HepG2 (cell line): ENCODE measurements around the gene RAP1A. TPM values are rescaled to one million over a fixed set of nuclear protein-coding genes. Genes with fewer than 3 reads are reported as not detected.

Source experiments
- ATAC-seq: fragments of 200-7000 bp; cut with Tn5 transposase; 3 replicates; pipeline ENCODE4 v1.9.1; 2020; ENCODE audit warnings: mild to moderate bottlenecking, moderate library complexity
- BruUV-seq: library from RNA; stranded (reverse); fragments of 400-500 nt; replicated peaks from 2 replicates; lab custom pipeline; 2021; lab: Mats Ljungman, UMichigan
- CTCF ChIA-PET: fragments of 300-600 bp; formaldehyde crosslinking; extraction: SDS; loops from one replicate; lab custom pipeline; 2021; ENCODE audit warnings: low total read pairs, inconsistent platforms, low intra/inter-chr PET ratio; lab: Yijun Ruan, JAX
- POLR2A ChIA-PET: fragments of 350-600 bp; sonication (Branson Sonifier 250); formaldehyde crosslinking; loops from one replicate; lab custom pipeline; 2020; ENCODE audit warnings: antibody characterized with exemption, inconsistent platforms; lab: Yijun Ruan, JAX
- DNase-seq: peaks from one replicate; pipeline ENCODE4 v3.0.0-alpha.2; 2015; ENCODE audit warnings: low spot score
- FAIRE-seq: peaks from 3 replicates; lab custom pipeline; 2011; peaks lifted over from hg19 to GRCh38; lab: Jason Lieb, UNC
- H2AFZ ChIP-seq: one replicate; pipeline ENCODE4 v1.6.1; 2011; ENCODE audit warnings: low read length, inconsistent platforms
- H3K27ac ChIP-seq: fragments of 300-600 bp; 3 replicates; pipeline ENCODE4 v1.8.0; 2011; ENCODE audit warnings: mixed run types, mild to moderate bottlenecking, mixed read lengths, low read length, inconsistent platforms; ENCODE audit not compliant: insufficient read depth; ENCODE audit errors: extremely low read length
- H3K27me3 ChIP-seq, 2 experiments: fragments of 200-600 bp in 1 of 2; 2 replicates in 1 of 2; 3 replicates in 1 of 2; pipeline versions ENCODE4 v1.6.0 to v1.8.0; 2011; ENCODE audit warnings: low read length in 2 of 2, mild to moderate bottlenecking in 2 of 2, moderate library complexity in 2 of 2, inconsistent platforms in 1 of 2; ENCODE audit not compliant: insufficient read depth in 2 of 2, control insufficient read depth in 1 of 2
- H3K36me3 ChIP-seq, 2 experiments: fragments of 200-600 bp in 1 of 2; replicated peaks in 1 of 2; 2 replicates in 1 of 2; 3 replicates in 1 of 2; pipeline versions ENCODE4 v1.5.1 to v1.8.0; 2011; ENCODE audit warnings: low read length in 2 of 2, inconsistent platforms in 1 of 2; ENCODE audit not compliant: insufficient read depth in 2 of 2, control insufficient read depth in 1 of 2
- H3K4me1 ChIP-seq: 2 replicates; pipeline ENCODE4 v1.5.1; 2012; ENCODE audit warnings: low read length, inconsistent platforms; ENCODE audit not compliant: insufficient read depth
- H3K4me2 ChIP-seq: 2 replicates; pipeline ENCODE4 v1.6.0; 2011; ENCODE audit warnings: low read depth, low read length, inconsistent platforms
- H3K4me3 ChIP-seq, 3 experiments: fragments of 200-600 bp in 1 of 3; sonication (generic), shearing (Covaris generic) in 1 of 3; replicated peaks in 1 of 3; 2 replicates each; pipeline ENCODE4 v1.5.1; 2011 to 2016; ENCODE audit warnings: low read length in 3 of 3, inconsistent platforms in 2 of 3, low read depth in 2 of 3, mild to moderate bottlenecking in 2 of 3, control low read depth in 1 of 3, mixed read lengths in 1 of 3; ENCODE audit not compliant: insufficient read depth in 1 of 3
- H3K79me2 ChIP-seq: one replicate; pipeline ENCODE4 v1.6.1; 2011; ENCODE audit warnings: low read length, inconsistent platforms; ENCODE audit not compliant: insufficient read depth
- H3K9ac ChIP-seq: 2 replicates; pipeline ENCODE4 v1.6.0; 2011; ENCODE audit warnings: mild to moderate bottlenecking, low read depth, low read length, inconsistent platforms; ENCODE audit not compliant: insufficient read depth
- H3K9me3 ChIP-seq: 2 replicates; pipeline ENCODE4 v1.5.1; 2012; ENCODE audit warnings: mild to moderate bottlenecking, low read length
- H4K20me1 ChIP-seq: 2 replicates; pipeline ENCODE4 v1.6.0; 2011; ENCODE audit warnings: inconsistent platforms, mild to moderate bottlenecking, low read length, moderate library complexity; ENCODE audit not compliant: insufficient read depth
- AHDC1 ChIP-seq: sonication (generic); formaldehyde crosslinking; IDR thresholded peaks from 2 replicates; pipeline ENCODE4 v1.5.1; 2020; ENCODE audit warnings: mild to moderate bottlenecking, missing genetic modification reagents, borderline replicate concordance
- ARNT2 ChIP-seq: sonication (generic); formaldehyde crosslinking; IDR thresholded peaks from 2 replicates; pipeline ENCODE4 v1.8.0; 2022; ENCODE audit warnings: mild to moderate bottlenecking, low read depth, missing genetic modification reagents, moderate library complexity
- GATAD2A ChIP-seq: IDR thresholded peaks from 2 replicates; pipeline ENCODE4 v1.6.1; 2016
- JDP2 ChIP-seq: sonication (generic); formaldehyde crosslinking; IDR thresholded peaks from 2 replicates; pipeline ENCODE4 v1.8.1; 2022; ENCODE audit warnings: missing genetic modification reagents, borderline replicate concordance
- MBNL3 ChIP-seq: fragments of 250-450 bp; sonication (Bioruptor Pico); conservative IDR thresholded peaks from 2 replicates; pipeline ENCODE4 v1.8.0; 2022; ENCODE audit warnings: mild to moderate bottlenecking, inconsistent platforms
- POLR2A ChIP-seq, 2 experiments: IDR thresholded peaks; 2 replicates each; pipeline ENCODE4 v1.6.1; 2011; ENCODE audit warnings: low read depth in 2 of 2, low read length in 2 of 2, mild to moderate bottlenecking in 1 of 2, moderate library complexity in 1 of 2; ENCODE audit not compliant: insufficient read depth in 1 of 2
- SAP130 ChIP-seq: IDR thresholded peaks from 2 replicates; pipeline ENCODE4 v1.6.1; 2016; ENCODE audit warnings: low read depth
- SOX13 ChIP-seq, 3 experiments: fragments of 450-650 bp in 1 of 3; sonication (generic) in 1 of 3; formaldehyde crosslinking in 1 of 3; IDR thresholded peaks in 2 of 3; conservative IDR thresholded peaks in 1 of 3; 2 replicates each; pipeline versions ENCODE4 v1.5.0 to v1.6.1; 2016 to 2020; ENCODE audit warnings: antibody characterized with exemption in 1 of 3, mild to moderate bottlenecking in 1 of 3, missing compliant biosample characterization in 1 of 3, missing genetic modification reagents in 1 of 3, moderate library complexity in 1 of 3
- ZFP37 ChIP-seq: sonication (generic); formaldehyde crosslinking; IDR thresholded peaks from 2 replicates; pipeline ENCODE4 v1.4.0; 2020; ENCODE audit warnings: missing genetic modification reagents, borderline replicate concordance
- ZFX ChIP-seq: sonication (generic); formaldehyde crosslinking; IDR thresholded peaks from 2 replicates; pipeline ENCODE4 v1.4.0; 2020; ENCODE audit warnings: mild to moderate bottlenecking, low read depth, missing genetic modification reagents, moderate library complexity
- ZNF263 ChIP-seq: sonication (generic); formaldehyde crosslinking; IDR thresholded peaks from 2 replicates; pipeline ENCODE4 v1.4.0; 2020; ENCODE audit warnings: missing genetic modification reagents
- WGBS: methylation state at CpG from one replicate; pipeline ENCODE4 v1.1.6; 2017; ENCODE audit warnings: low lambda C conversion rate; 5-methylcytosine and 5-hydroxymethylcytosine counted together
- in situ Hi-C: cut with HindIII; loops from 2 replicates; pipeline ENCODE4 v1.10.0; 2017; ENCODE audit warnings: low pct_unique_long_range_greater_than_20kb; ENCODE audit not compliant: extremely low pct_ligation_motif_present
- intact Hi-C: fragments of 100-400 bp; cut with micrococcal nuclease; formaldehyde crosslinking; loops from one replicate; pipeline ENCODE4 v1.10.0; 2022; ENCODE audit not compliant: unreplicated experiment
- polyA plus RNA-seq, 8 experiments: library from polyadenylated mRNA; depleted of rRNA in 3 of 8; stranded (reverse) in 7 of 8; unstranded in 1 of 8; fragments of >200 nt; fragmentation: Illumina TruSeq in 4 of 8; extraction: Trizol in 4 of 8; gene quantifications; 2 replicates each; pipeline versions ENCODE4 v1.2.1 to v1.2.3, GENCODE V29; 2011 to 2016; ENCODE audit warnings: low read depth in 4 of 8, missing spikeins in 1 of 8, mixed read lengths in 1 of 8; ENCODE audit not compliant: insufficient read depth in 1 of 8
- total RNA-seq, 5 experiments: library from RNA; depleted of rRNA; stranded (reverse); fragments of >200 nt; fragmentation: Illumina TruSeq; extraction: Trizol; gene quantifications; 2 replicates each; pipeline ENCODE4 v1.2.3, GENCODE V29; 2016; ENCODE audit warnings: low read depth in 1 of 5
- TF ChIP-seq, protein P1 (sequence below): IDR thresholded peaks from 2 replicates; pipeline ENCODE4 v1.6.1; 2016
- TF ChIP-seq, protein P2 (sequence below): sonication (generic); formaldehyde crosslinking; IDR thresholded peaks from 2 replicates; pipeline ENCODE4 v1.5.0; 2020; ENCODE audit warnings: mild to moderate bottlenecking, missing genetic modification reagents, borderline replicate concordance

RAP1A gene
- total and polyA plus RNA-seq, 2 of the 13 experiments (the other 11 are each of a cell fraction or from before 2014, with no cell fraction given): 19.0 to 20.7 TPM

GRCh38 chr1:111576547-111576946, 43.0 kb upstream of the RAP1A start:
- Histone ChIP-seq H3K9ac (no peak overlapping the region), H3K4me3 (no peak overlapping the region), H2AFZ (no peak overlapping the region), H3K36me3 (no peaks in the 10 kb centered on the region), H3K27ac (no peak overlapping the region), H3K4me2 (peak overlapping the region; percentile 51), H4K20me1 (no peaks in the 10 kb centered on the region), H3K4me1 (peaks cover 23% of the 10 kb centered on the region), H3K79me2 (no peaks in the 10 kb centered on the region), H3K27me3 (no peaks in the 10 kb centered on the region), H3K9me3 (no peaks in the 10 kb centered on the region)
- BruUV-seq: no TSS peak
- ChIA-PET CTCF (no interaction called here), POLR2A (interaction anchor here (1.1 to 1.6 kb wide), 2 partner anchors 15 to 41 kb away, joined by 3 to 4 read pairs; no protein-coding TSS in a partner anchor)
- 12% methylated on average over 7 of the region's 7 CpGs for whole genome bisulfite sequencing
- DNase-seq (peak; percentile 52), FAIRE-seq (peak; percentile 49), ATAC-seq (peak; percentile 79)
- in situ Hi-C loops (no loop called here), intact Hi-C loops (no loop called here)
- TF ChIP-seq AHDC1: 0 out of 2 replicates have a peak, but pooled peaks have one; percentile 25
- TF ChIP-seq, protein P1, sequence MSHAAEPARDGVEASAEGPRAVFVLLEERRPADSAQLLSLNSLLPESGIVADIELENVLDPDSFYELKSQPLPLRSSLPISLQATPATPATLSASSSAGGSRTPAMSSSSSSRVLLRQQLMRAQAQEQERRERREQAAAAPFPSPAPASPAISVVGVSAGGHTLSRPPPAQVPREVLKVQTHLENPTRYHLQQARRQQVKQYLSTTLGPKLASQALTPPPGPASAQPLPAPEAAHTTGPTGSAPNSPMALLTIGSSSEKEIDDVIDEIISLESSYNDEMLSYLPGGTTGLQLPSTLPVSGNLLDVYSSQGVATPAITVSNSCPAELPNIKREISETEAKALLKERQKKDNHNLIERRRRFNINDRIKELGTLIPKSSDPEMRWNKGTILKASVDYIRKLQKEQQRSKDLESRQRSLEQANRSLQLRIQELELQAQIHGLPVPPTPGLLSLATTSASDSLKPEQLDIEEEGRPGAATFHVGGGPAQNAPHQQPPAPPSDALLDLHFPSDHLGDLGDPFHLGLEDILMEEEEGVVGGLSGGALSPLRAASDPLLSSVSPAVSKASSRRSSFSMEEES (CRISPR knock-in tag): 0 out of 2 replicates have a peak, but pooled peaks have one; percentile 17
- TF ChIP-seq MBNL3 (CRISPR knock-in tag): no peak
- no peak for TF ChIP-seq POLR2A (IDR thresholded peaks at IDR 0.05; ENCODE audit: insufficient read depth in 1 of 2, low read depth in 2 of 2, low read length in 2 of 2)
- TF ChIP-seq SAP130 (CRISPR knock-in tag): peak; percentile 33; the same call in 1 of the 2 replicates
- no peak for TF ChIP-seq ZFP37 (CRISPR knock-in tag)
- peak; percentile 66 for TF ChIP-seq ZFX (CRISPR knock-in tag)
- no peak for TF ChIP-seq ARNT2 (CRISPR knock-in tag)
- TF ChIP-seq GATAD2A (CRISPR knock-in tag): peak; percentile 44; the same call in 1 of the 2 replicates
- no peak for TF ChIP-seq JDP2 (CRISPR knock-in tag)
- TF ChIP-seq SOX13 (IDR thresholded peaks at IDR 0.05): no peak
- peak in 1 of 2 experiments; percentile 47; a peak in 1 of 4 replicates for TF ChIP-seq SOX13 (CRISPR knock-in tag; conservative IDR thresholded peaks at IDR 0.05 in 1 of 2, IDR thresholded peaks at IDR 0.05 in 1 of 2)
- TF ChIP-seq, protein P2, sequence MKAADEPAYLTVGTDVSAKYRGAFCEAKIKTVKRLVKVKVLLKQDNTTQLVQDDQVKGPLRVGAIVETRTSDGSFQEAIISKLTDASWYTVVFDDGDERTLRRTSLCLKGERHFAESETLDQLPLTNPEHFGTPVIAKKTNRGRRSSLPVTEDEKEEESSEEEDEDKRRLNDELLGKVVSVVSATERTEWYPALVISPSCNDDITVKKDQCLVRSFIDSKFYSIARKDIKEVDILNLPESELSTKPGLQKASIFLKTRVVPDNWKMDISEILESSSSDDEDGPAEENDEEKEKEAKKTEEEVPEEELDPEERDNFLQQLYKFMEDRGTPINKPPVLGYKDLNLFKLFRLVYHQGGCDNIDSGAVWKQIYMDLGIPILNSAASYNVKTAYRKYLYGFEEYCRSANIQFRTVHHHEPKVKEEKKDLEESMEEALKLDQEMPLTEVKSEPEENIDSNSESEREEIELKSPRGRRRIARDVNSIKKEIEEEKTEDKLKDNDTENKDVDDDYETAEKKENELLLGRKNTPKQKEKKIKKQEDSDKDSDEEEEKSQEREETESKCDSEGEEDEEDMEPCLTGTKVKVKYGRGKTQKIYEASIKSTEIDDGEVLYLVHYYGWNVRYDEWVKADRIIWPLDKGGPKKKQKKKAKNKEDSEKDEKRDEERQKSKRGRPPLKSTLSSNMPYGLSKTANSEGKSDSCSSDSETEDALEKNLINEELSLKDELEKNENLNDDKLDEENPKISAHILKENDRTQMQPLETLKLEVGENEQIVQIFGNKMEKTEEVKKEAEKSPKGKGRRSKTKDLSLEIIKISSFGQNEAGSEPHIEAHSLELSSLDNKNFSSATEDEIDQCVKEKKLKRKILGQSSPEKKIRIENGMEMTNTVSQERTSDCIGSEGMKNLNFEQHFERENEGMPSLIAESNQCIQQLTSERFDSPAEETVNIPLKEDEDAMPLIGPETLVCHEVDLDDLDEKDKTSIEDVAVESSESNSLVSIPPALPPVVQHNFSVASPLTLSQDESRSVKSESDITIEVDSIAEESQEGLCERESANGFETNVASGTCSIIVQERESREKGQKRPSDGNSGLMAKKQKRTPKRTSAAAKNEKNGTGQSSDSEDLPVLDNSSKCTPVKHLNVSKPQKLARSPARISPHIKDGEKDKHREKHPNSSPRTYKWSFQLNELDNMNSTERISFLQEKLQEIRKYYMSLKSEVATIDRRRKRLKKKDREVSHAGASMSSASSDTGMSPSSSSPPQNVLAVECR (CRISPR knock-in tag): peak; percentile 16; the same call in 1 of the 2 replicates
- TF ChIP-seq ZNF263 (CRISPR knock-in tag): no peak
